HEK293 (cell line): ENCODE measurements around the gene NECAB2.

Experiments used
- CTCF ChIA-PET: fragments of 350-600 bp; formaldehyde crosslinking; extraction: SDS; loops from one replicate; lab custom pipeline; 2021; ENCODE audit warnings: antibody characterized with exemption; lab: Yijun Ruan, JAX
- POLR2A ChIA-PET: fragments of 300-600 bp; formaldehyde crosslinking; extraction: SDS; loops from one replicate; lab custom pipeline; 2020; ENCODE audit warnings: antibody characterized with exemption, inconsistent platforms; lab: Yijun Ruan, JAX
- H3K27ac ChIP-seq: fragments of 200-500 bp; sonication (Bioruptor generic); 2 replicates; pipeline ENCODE4 v1.5.1; 2014; ENCODE audit warnings: low read depth, low read length, control low read depth, inconsistent platforms; ENCODE audit errors: extremely low read depth
- H3K36me3 ChIP-seq, 2 experiments: fragments of 200-500 bp in 1 of 2; sonication (Bioruptor generic) in 1 of 2; 1 replicate in 1 of 2; 2 replicates in 1 of 2; pipeline ENCODE4 v1.5.1; 2014 to 2017; ENCODE audit warnings: inconsistent platforms in 2 of 2, low read length in 2 of 2; ENCODE audit not compliant: control insufficient read depth in 2 of 2, insufficient read depth in 1 of 2
- H3K4me1 ChIP-seq: fragments of 200-500 bp; sonication (Bioruptor generic); 2 replicates; pipeline ENCODE4 v1.5.1; 2014; ENCODE audit warnings: mild to moderate bottlenecking, low read length, inconsistent platforms; ENCODE audit not compliant: control insufficient read depth, insufficient read depth
- H3K4me3 ChIP-seq: 2 replicates; pipeline ENCODE4 v1.5.1; 2011; ENCODE audit warnings: low read depth, mild to moderate bottlenecking, control low read depth, low read length, moderate library complexity
- H3K9me3 ChIP-seq: fragments of 200-500 bp; sonication (Bioruptor generic); 2 replicates; pipeline ENCODE4 v1.5.1; 2014; ENCODE audit warnings: low read depth, low read length, inconsistent platforms; ENCODE audit not compliant: control insufficient read depth, insufficient read depth
- AEBP2 ChIP-seq: fragments of 450-650 bp; formaldehyde crosslinking; IDR thresholded peaks from 2 replicates; pipeline ENCODE4 v1.5.1; 2016; ENCODE audit warnings: missing biosample characterization, missing genetic modification characterization, borderline replicate concordance
- CTCF ChIP-seq: fragments of 450-650 bp; formaldehyde crosslinking; IDR thresholded peaks from 2 replicates; pipeline ENCODE4 v1.5.1; 2016; ENCODE audit warnings: missing biosample characterization, missing genetic modification characterization
- GLI4 ChIP-seq: fragments of 450-650 bp; formaldehyde crosslinking; IDR thresholded peaks from 2 replicates; pipeline ENCODE4 v1.5.1; 2016; ENCODE audit warnings: missing biosample characterization, missing genetic modification characterization
- KLF10 ChIP-seq: fragments of 450-650 bp; IDR thresholded peaks from 2 replicates; pipeline ENCODE4 v1.5.1; 2018; ENCODE audit warnings: missing biosample characterization, mild to moderate bottlenecking, missing genetic modification characterization
- KLF8 ChIP-seq: fragments of 450-650 bp; formaldehyde crosslinking; IDR thresholded peaks from 2 replicates; pipeline ENCODE4 v1.5.1; 2016; ENCODE audit warnings: missing biosample characterization, missing genetic modification characterization
- OVOL3 ChIP-seq: fragments of 450-650 bp; formaldehyde crosslinking; IDR thresholded peaks from 2 replicates; pipeline ENCODE4 v1.5.1; 2016; ENCODE audit warnings: missing biosample characterization, missing genetic modification characterization
- PATZ1 ChIP-seq: fragments of 450-650 bp; formaldehyde crosslinking; IDR thresholded peaks from 2 replicates; pipeline ENCODE4 v1.5.1; 2016; ENCODE audit warnings: missing biosample characterization, missing genetic modification characterization
- PRDM1 ChIP-seq: fragments of 450-650 bp; formaldehyde crosslinking; IDR thresholded peaks from 2 replicates; pipeline ENCODE4; 2016; ENCODE audit warnings: missing biosample characterization, missing genetic modification characterization
- SCRT1 ChIP-seq: fragments of 450-650 bp; formaldehyde crosslinking; IDR thresholded peaks from 2 replicates; pipeline ENCODE4 v1.5.1; 2016; ENCODE audit warnings: missing biosample characterization, missing genetic modification characterization, borderline replicate concordance
- SP3 ChIP-seq: fragments of 450-650 bp; formaldehyde crosslinking; IDR thresholded peaks from 2 replicates; pipeline ENCODE4 v1.5.1; 2016; ENCODE audit warnings: missing biosample characterization, missing genetic modification characterization
- SP7 ChIP-seq: fragments of 450-650 bp; formaldehyde crosslinking; IDR thresholded peaks from 2 replicates; pipeline ENCODE4 v1.5.1; 2016; ENCODE audit warnings: missing biosample characterization, missing genetic modification characterization
- ZBTB17 ChIP-seq: fragments of 450-650 bp; formaldehyde crosslinking; IDR thresholded peaks from 2 replicates; pipeline ENCODE4 v1.5.1; 2016; ENCODE audit warnings: missing biosample characterization, missing genetic modification characterization
- ZEB2 ChIP-seq: fragments of 450-650 bp; formaldehyde crosslinking; IDR thresholded peaks from 2 replicates; pipeline ENCODE4 v1.5.1; 2016; ENCODE audit warnings: missing biosample characterization, missing genetic modification characterization
- ZFHX2 ChIP-seq: fragments of 450-650 bp; formaldehyde crosslinking; conservative IDR thresholded peaks from 2 replicates; pipeline ENCODE4 v1.5.1; 2016; ENCODE audit warnings: missing biosample characterization, missing genetic modification characterization
- ZNF121 ChIP-seq: fragments of 450-650 bp; formaldehyde crosslinking; IDR thresholded peaks from 2 replicates; pipeline ENCODE4 v1.5.1; 2016; ENCODE audit warnings: missing biosample characterization, missing genetic modification characterization
- ZNF133 ChIP-seq: fragments of 450-650 bp; formaldehyde crosslinking; IDR thresholded peaks from 2 replicates; pipeline ENCODE4 v1.5.1; 2016; ENCODE audit warnings: missing biosample characterization, missing genetic modification characterization
- ZNF157 ChIP-seq: fragments of 450-650 bp; formaldehyde crosslinking; IDR thresholded peaks from 2 replicates; pipeline ENCODE4 v1.5.1; 2016; ENCODE audit warnings: missing biosample characterization, missing genetic modification characterization
- ZNF19 ChIP-seq: fragments of 450-650 bp; formaldehyde crosslinking; IDR thresholded peaks from 2 replicates; pipeline ENCODE4; 2016; ENCODE audit warnings: missing biosample characterization, missing genetic modification characterization, low read depth
- ZNF221 ChIP-seq: fragments of 450-650 bp; formaldehyde crosslinking; IDR thresholded peaks from 2 replicates; pipeline ENCODE4 v1.5.1; 2017; ENCODE audit warnings: missing biosample characterization, missing genetic modification characterization, borderline replicate concordance
- ZNF23 ChIP-seq: fragments of 450-650 bp; formaldehyde crosslinking; IDR thresholded peaks from 2 replicates; pipeline ENCODE4 v1.5.1; 2016; ENCODE audit warnings: missing biosample characterization, missing genetic modification characterization, borderline replicate concordance
- ZNF416 ChIP-seq: fragments of 450-650 bp; formaldehyde crosslinking; IDR thresholded peaks from 2 replicates; pipeline ENCODE4 v1.5.1; 2016; ENCODE audit warnings: missing biosample characterization, missing genetic modification characterization
- ZNF530 ChIP-seq: fragments of 450-650 bp; formaldehyde crosslinking; IDR thresholded peaks from 2 replicates; pipeline ENCODE4 v1.5.1; 2016; ENCODE audit warnings: low read depth, missing biosample characterization, missing genetic modification characterization
- ZNF580 ChIP-seq: fragments of 450-650 bp; formaldehyde crosslinking; IDR thresholded peaks from 2 replicates; pipeline ENCODE4 v1.5.1; 2016; ENCODE audit warnings: missing biosample characterization, missing genetic modification characterization
- ZNF664 ChIP-seq: fragments of 450-650 bp; formaldehyde crosslinking; IDR thresholded peaks from 2 replicates; pipeline ENCODE4 v1.5.1; 2016; ENCODE audit warnings: missing biosample characterization, missing genetic modification characterization
- ZXDB ChIP-seq: fragments of 450-650 bp; formaldehyde crosslinking; IDR thresholded peaks from 2 replicates; pipeline ENCODE4 v1.5.1; 2016; ENCODE audit warnings: missing biosample characterization, missing genetic modification characterization
- TF ChIP-seq, protein P1 (sequence below): fragments of 450-650 bp; formaldehyde crosslinking; IDR thresholded peaks from 2 replicates; pipeline ENCODE4 v1.5.1; 2016; ENCODE audit warnings: missing biosample characterization, missing genetic modification characterization
- TF ChIP-seq, protein P2 (sequence below): fragments of 450-650 bp; formaldehyde crosslinking; IDR thresholded peaks from 2 replicates; pipeline ENCODE4 v1.5.1; 2016; ENCODE audit warnings: missing biosample characterization, missing genetic modification characterization

Gene NECAB2

DNA sequence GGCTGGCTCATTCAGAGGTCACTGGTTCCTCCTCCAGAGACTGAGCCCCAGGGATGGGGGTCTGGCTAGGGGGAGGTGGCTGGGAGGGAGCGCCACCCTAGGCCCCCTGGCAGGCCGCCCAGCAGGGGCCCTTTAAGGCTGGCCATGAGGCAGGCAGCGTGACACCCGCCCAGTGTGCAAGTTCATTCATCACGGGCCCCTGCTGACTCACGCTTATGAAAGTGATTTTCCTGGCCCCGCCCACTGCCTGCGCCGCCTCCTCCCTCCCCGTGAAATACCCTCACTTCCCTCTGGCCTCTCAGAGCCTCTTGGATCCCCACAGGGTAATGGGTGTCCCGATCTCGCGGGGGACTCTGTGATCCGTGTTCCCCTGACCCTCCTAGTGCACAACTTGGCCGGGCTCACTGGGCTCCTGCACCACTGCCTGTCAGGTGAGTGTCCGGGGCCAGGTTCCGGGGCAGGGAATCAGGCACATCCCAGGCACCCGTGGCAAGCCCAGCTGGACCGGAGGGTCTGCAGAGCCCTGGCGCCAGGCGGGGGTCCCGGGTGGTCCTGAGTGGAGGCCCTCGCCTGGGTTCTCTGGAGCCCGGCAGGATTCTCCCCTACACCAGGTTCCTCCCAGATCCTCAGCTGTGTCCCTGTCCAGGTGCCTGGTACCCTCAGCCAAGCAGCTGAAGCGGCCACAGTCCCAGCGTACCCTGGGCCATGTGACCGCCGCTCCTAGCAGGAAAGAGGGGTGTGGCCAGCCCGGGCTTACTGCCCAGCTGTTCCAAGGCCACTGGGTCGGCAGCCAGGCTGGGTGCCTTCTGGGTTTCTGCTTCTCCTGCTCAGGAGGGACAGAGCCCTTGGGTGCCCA is 14.9 kb upstream of the NECAB2 start, which contains the start of gene OSGIN1 (continued):
- TF ChIP-seq ZNF121 (no peak), ZXDB (tag by site-specific recombination) (peak; percentile 91), KLF10 (peak; percentile 58; the same call in 1 of the 2 replicates), ZNF580 (tag by site-specific recombination) (no peak), SP7 (tag by site-specific recombination) (peak; percentile 59; the same call in 1 of the 2 replicates), ZNF19 (no peak), PRDM1 (tag by site-specific recombination) (peak; percentile 90), SCRT1 (tag by site-specific recombination) (no peak), PATZ1 (tag by site-specific recombination) (peak; percentile 81), ZBTB17 (tag by site-specific recombination) (peak; percentile 49; the same call in 1 of the 2 replicates), KLF8 (tag by site-specific recombination) (peak; percentile 52; the same call in 1 of the 2 replicates), ZFHX2 (tag by site-specific recombination) (peak; percentile 48)
- TF ChIP-seq, protein P1, sequence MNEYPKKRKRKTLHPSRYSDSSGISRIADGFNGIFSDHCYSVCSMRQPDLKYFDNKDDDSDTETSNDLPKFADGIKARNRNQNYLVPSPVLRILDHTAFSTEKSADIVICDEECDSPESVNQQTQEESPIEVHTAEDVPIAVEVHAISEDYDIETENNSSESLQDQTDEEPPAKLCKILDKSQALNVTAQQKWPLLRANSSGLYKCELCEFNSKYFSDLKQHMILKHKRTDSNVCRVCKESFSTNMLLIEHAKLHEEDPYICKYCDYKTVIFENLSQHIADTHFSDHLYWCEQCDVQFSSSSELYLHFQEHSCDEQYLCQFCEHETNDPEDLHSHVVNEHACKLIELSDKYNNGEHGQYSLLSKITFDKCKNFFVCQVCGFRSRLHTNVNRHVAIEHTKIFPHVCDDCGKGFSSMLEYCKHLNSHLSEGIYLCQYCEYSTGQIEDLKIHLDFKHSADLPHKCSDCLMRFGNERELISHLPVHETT (tag by site-specific recombination): 0 out of 2 replicates have a peak, but pooled peaks have one; percentile 9

DNA sequence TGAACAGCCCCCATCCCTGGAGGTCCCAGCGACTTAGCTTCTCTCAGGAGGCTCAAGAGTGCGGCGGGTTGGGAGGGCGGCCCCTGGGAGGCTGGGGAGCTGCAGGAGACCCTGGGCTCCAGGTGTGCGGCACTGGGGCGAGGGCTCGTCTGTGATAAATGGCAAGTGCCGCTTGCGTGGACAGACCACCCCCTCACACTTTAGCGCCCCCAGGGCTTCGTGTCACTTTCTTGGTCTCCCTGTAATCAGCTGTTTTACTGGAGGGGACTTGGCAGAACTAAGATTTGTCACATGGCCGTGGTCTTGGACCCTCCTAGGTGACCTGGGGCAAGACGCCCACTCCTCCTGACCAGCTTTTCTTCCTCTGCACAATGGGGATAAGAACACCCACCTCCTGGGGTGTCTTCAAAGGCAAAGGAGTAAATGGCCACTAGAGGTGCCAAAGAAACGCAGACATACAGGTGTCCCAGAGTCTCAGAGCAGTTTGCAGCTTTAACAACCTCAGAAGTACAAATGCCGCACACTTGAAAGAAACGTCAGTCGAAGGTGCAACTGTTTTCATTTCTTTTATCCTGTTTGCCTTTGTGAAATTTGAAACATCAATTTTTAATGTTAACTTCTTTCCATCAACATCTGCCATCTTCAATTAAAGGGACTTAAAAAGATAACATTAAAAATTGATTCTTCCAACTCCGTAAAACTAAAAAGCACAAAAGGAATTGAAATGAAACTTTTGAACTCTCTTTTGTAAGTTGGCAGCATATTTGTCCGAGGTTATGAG is 14.1 kb upstream of the NECAB2 start:
- Histone ChIP-seq H3K9me3 (no peaks in the 10 kb centered on the region), H3K27ac (no peak overlapping the region), H3K36me3 (no peaks in the 10 kb centered on the region), H3K4me1 (no peaks in the 10 kb centered on the region; the same call in 1 of the 2 replicates), H3K4me3 (peak overlapping the region; percentile 32)
- POLR2A ChIA-PET: interaction anchor here (1.4 kb wide), 1 partner anchor 60 kb away, joined by 13 read pairs; no protein-coding TSS in a partner anchor
- CTCF ChIA-PET: interaction anchor here (0.7 to 7.4 kb wide), 19 partner anchors 9 to 233 kb away, joined by 3 to 174 read pairs (median 4); partner anchors contain the start of gene TAF1C
- TF ChIP-seq ZNF23 (tag by site-specific recombination): no peak
- no peak for TF ChIP-seq GLI4
- no peak for TF ChIP-seq ZNF416
- TF ChIP-seq ZBTB17 (tag by site-specific recombination): no peak
- TF ChIP-seq, protein P2, sequence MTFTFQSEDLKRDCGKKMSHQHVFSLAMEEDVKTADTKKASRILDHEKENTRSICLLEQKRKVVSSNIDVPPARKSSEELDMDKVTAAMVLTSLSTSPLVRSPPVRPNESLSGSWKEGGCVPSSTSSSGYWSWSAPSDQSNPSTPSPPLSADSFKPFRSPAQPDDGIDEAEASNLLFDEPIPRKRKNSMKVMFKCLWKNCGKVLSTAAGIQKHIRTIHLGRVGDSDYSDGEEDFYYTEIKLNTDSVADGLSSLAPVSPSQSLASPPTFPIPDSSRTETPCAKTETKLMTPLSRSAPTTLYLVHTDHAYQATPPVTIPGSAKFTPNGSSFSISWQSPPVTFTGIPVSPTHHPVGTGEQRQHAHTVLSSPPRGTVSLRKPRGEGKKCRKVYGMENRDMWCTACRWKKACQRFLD (tag by site-specific recombination): no peak
- no peak for TF ChIP-seq ZEB2 (tag by site-specific recombination)
- no peak for TF ChIP-seq ZNF133 (tag by site-specific recombination)
- TF ChIP-seq ZNF664 (tag by site-specific recombination): no peak
- no peak for TF ChIP-seq AEBP2
- no peak for TF ChIP-seq ZNF157 (tag by site-specific recombination)
- no peak for TF ChIP-seq OVOL3
- TF ChIP-seq SP3 (tag by site-specific recombination): no peak
- peak; percentile 61; the same call in 1 of the 2 replicates for TF ChIP-seq CTCF (tag by site-specific recombination)
- no peak for TF ChIP-seq ZNF221 (tag by site-specific recombination)
- no peak for TF ChIP-seq ZNF530 (tag by site-specific recombination)
